Measurements from ENCODE around the gene VARS1.

Gene VARS1

DNA sequence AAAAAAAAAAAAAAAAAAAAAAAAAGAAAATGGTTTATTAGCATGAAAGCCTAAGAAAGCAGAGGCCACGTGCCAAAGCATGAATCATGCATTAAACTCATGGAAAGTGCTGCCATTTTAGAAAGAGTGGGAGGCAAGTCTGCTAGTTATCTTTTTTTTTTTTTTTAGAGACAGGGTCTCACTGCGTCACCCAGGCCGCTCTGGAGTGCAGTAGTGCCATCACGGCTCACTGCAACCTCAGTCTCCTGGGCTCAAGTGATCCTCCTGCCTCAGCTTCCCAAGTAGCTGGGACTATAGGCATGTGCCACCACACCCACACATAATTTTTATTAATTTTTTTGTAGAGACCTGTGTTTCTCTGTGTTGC lies 23.6 kb downstream of the VARS1 start:
- no peak for DNase-seq (ENCODE audit: low read depth in 3 of 3)

DNA sequence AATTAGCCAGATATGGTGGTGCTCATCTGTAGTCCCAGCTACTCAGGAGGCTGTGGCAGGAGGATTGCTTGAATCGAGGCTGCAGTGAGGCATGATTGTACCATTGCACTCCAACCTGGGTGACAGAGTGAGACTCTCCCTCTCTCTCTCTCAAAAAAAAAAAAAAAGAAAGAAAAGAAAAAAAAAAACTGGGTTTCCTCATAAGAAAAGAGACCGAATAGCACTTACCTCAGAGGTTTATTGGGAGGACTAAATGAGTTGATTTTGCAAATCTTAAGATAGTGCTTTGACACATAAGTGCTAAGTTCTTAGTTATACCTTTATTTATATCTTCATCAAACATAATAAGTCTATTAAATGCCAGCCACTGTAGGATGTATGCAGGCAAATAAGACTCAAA lies 24.7 kb downstream of the VARS1 start:
- no peak for DNase-seq (ENCODE audit: low read depth in 3 of 3)

- DNase-seq (ENCODE audit: low read depth in 3 of 3): peak; percentile 61 to 80 (median 74)
Measured at GRCh38 chr6:31769684-31770371, 25.7 kb downstream of the VARS1 start.

DNA sequence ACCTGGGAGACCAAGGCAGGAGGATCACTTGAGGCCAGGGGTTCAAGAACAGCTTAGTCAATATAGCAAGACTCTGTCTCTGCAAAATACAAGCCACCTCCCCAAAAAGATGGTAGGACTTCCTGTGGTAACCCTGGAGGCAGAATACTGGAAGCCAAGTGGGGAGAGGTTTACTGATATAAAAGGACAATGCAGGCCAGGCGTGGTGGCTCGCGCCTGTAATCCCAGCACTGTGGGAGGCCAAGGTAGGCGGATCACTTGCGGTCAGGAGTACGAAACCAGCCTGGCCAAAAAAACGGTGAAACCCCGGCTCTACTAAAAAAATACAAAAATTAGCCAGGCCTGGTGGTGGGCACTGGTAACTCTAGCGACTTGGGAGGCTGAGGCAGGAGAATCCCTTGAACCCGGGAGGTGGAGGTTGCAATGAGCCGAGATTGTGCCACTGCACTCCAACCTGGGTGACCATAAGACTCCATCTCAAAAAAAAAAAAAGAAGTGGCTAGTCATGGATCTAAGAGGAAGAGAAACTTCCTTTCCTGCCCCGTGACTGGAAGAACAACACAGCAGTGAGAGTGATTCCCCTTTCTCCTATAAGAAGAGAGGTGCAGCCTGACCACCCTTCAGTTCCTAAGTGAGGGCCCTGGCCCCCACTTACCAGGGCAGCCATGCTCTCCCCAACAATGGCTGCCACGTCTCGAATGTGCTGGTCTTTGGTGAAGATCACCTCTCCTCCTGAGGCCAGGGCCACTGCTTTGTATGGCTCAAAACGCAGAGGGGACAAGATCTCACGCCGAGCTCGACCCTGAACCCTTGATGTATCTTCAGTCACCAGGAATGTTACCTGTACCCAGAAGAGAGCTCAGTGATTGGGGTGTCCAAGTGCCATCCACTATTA lies 26.9 kb downstream of the VARS1 start:
- DNase-seq (ENCODE audit: low read depth in 3 of 3): no peak

DNA sequence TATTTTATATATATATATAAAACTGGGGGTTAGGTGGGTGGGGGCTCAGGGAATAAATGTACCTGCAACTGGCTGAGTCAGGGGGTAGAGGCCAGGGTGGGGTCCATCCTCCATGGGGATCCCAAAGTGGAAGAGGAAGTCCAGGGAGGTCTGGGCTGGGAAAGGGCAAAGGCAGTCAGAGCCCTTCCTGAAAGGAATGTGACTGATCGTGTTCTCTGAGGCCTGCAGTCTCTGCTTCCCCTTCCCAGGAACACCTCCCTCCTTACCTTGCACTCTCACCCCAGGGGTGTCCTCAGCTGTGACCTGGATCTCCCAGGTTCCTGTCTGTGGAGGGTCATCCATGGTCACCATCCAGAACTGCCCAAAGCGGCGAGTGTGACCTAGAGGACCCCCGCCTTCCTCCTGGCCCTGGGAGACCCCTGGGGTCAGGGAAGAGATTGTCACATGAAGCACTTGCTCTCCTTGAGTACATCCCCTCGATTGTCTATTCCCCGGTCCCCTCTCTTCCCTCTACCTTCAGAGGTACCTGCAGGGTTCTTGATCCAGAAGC lies 28.4 kb downstream of the VARS1 start:
- no peak for DNase-seq (ENCODE audit: low read depth in 3 of 3)

- no peak for DNase-seq (ENCODE audit: low read depth in 3 of 3)
Measured at GRCh38 chr6:31765910-31766794, 29.4 kb downstream of the VARS1 start.

- DNase-seq (ENCODE audit: low read depth in 3 of 3): no peak
Measured at GRCh38 chr6:31765559-31765909, 30.0 kb downstream of the VARS1 start.

DNA sequence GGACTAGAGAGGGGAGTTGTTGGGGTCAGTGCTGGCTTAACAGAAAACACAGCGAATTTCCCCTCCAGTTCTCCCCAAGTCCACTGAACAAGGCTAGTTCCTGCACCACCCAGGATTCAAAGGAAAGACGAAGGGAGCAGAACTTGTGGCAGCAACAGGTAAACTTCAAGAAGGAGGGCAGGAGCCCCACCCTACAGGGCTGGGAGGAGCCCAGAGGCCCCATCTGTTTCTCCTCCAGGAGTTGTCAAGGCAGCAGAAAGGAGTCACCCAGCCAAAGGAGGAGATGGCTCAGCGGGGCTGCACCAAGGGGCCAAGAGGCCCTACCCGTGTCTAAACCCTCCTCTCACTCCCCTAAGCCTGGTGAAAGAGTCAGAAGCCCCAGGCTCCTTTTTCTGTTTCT lies 31.4 kb downstream of the VARS1 start:
- no peak for DNase-seq (ENCODE audit: low read depth in 3 of 3)

DNA sequence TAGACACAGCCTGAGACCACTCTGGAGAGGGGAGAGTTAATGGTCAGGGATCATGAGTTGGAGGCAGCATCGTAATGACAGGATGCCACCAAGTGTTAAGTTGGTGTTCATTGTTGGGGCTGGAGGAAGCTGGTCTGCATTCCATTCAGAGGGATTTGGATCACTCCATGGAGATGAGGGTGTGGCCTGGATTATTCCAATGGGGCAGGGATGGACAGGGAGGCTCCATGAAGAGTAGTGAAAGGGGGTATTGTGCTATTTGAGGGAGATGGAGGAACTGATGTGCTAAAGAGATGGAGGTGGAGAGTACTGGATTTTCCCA lies 32.0 kb downstream of the VARS1 start:
- DNase-seq (ENCODE audit: low read depth in 3 of 3): no peak

GRCh38 chr6:31762878-31763618 lies 32.5 kb downstream of the VARS1 start:
- DNase-seq (ENCODE audit: low read depth in 3 of 3): no peak

- no peak for DNase-seq (ENCODE audit: low read depth in 3 of 3)
Measured at GRCh38 chr6:31762356-31762755, 33.2 kb downstream of the VARS1 start, which contains the start of gene SAPCD1. Gene SAPCD1, plus strand, starts transcription at chr6:31762656. Its CDS starts 399 bp downstream, at chr6:31763055.

GRCh38 chr6:31761343-31761742 lies 34.2 kb downstream of the VARS1 start:
- DNase-seq (ENCODE audit: low read depth in 3 of 3): no peak

- DNase-seq (ENCODE audit: low read depth in 3 of 3): no peak
Measured at GRCh38 chr6:31760790-31761189, 34.8 kb downstream of the VARS1 start.

- DNase-seq (ENCODE audit: low read depth in 3 of 3): no peak
Measured at GRCh38 chr6:31758281-31758680, 37.3 kb downstream of the VARS1 start.

DNA sequence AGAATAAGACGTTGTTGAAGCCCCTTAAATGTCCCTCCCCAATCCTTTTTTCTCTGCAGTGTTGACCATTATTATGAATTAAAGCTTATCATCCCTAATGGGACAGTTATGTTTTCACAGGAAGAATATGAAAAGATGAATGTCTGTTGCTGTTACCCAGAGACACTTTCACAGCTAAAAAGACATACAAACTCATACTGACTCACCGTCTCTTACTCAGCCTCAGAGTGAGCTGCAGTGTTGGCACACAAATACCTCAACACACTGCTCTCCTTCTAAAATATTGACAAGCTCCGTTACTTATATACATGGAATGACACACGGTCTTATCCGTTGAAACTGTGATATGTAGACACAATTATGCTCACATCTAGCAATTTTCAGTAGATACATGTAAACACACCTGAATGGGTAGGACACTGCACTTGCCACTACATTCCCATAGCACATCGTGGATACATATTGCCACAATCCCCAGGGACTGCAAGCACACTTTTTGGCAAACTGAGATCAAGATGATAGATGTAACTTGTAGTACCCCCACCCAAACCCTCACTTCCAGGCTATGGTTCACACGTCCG lies 42.7 kb downstream of the VARS1 start:
- DNase-seq (ENCODE audit: low read depth in 3 of 3): no peak

- DNase-seq (ENCODE audit: low read depth in 3 of 3): no peak
Measured at GRCh38 chr6:31750411-31751022, 45.0 kb downstream of the VARS1 start.

DNA sequence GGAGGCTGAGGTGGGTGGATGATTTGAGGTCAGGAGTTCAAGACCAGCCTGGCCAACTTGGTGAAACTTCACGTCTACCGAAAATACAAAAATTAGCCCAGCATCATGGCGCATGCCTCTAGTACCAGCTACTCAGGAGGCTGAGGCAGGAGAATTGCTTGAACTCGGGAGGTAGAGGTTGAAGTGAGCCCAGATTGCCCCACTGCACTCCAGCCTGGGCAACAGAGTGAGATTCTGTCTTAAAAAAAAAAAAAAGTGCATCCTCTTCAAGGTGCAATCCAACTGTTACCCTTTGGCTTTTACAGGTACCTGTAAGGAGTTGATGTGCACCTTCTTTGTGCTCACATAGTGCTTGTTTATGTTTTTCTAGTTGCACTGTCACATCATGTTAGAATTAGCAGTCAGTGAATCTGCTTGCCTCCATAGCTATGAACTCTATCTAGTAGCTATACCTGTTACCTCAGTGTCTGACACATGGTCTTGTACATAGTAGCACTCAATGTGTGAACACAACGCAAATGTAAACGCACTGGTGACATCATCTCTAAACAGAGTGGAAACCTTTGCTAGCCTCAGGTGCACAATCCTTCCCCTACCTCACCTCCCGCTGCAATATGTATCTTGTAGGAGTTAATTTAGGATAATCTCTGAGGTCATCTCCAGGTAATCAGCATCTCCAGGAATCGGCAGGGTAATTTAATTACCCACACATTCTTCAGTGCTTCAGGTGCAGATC lies 46.1 kb downstream of the VARS1 start:
- DNase-seq (ENCODE audit: low read depth in 3 of 3): no peak
